Stimulated activated CD4-positive, alpha-beta T cell treated with anti-CD3 and anti-CD28 coated beads, Interleukin-4, amount 100 ng/mL, for 1 hour (primary cell): ENCODE measurements around the gene TOP2A.
"Not testable (repeated sequence)": the region's sequence is repeated elsewhere in the genome, so short reads cannot be mapped to it uniquely, and the experiment has no call there.

Experiments
- DNase-seq: peaks from one replicate; pipeline ENCODE4 v3.0.0-alpha.2; 2020

TOP2A gene

GRCh38 chr17:40425741-40426140, 8.0 kb upstream of the TOP2A start:
- no peak for DNase-seq

GRCh38 chr17:40422990-40423633, 5.4 kb upstream of the TOP2A start:
- no peak for DNase-seq

GRCh38 chr17:40419559-40420331, 2.0 kb upstream of the TOP2A start:
- DNase-seq, result no peak

GRCh38 chr17:40418428-40418706, 671 bp upstream of the TOP2A start:
- peak; percentile 7 for DNase-seq

- DNase-seq, result peak; percentile 12
These were observed 463 bp downstream of the TOP2A start for GRCh38 chr17:40417258-40417608.

GRCh38 chr17:40416671-40417070, 1.0 kb downstream of the TOP2A start:
- DNase-seq, result no peak

GRCh38 chr17:40415390-40415789, 2.3 kb downstream of the TOP2A start:
- DNase-seq, result no peak

GRCh38 chr17:40414312-40414711, 3.4 kb downstream of the TOP2A start:
- not testable (repeated sequence) for DNase-seq

- no peak for DNase-seq
These were observed 4.8 kb downstream of the TOP2A start for GRCh38 chr17:40412880-40413279.

- DNase-seq, result no peak
These were observed 5.9 kb downstream of the TOP2A start for GRCh38 chr17:40411821-40412220.

- DNase-seq, result no peak
These were observed 7.6 kb downstream of the TOP2A start for GRCh38 chr17:40410082-40410481.

GRCh38 chr17:40409540-40409939, 8.2 kb downstream of the TOP2A start:
- not testable (repeated sequence) for DNase-seq

GRCh38 chr17:40407460-40407859, 10.2 kb downstream of the TOP2A start:
- DNase-seq, result no peak

- DNase-seq, result no peak
These were observed 13.7 kb downstream of the TOP2A start for GRCh38 chr17:40404003-40404402.

GRCh38 chr17:40402668-40403067, 15.0 kb downstream of the TOP2A start:
- no peak for DNase-seq

GRCh38 chr17:40399185-40399584, 18.5 kb downstream of the TOP2A start:
- DNase-seq, result no peak

GRCh38 chr17:40386555-40386954, 31.1 kb downstream of the TOP2A start:
- not testable (repeated sequence) for DNase-seq

GRCh38 chr17:40382251-40382650, 35.4 kb downstream of the TOP2A start:
- DNase-seq, result no peak

GRCh38 chr17:40378966-40379365, 38.7 kb downstream of the TOP2A start:
- no peak for DNase-seq

- DNase-seq, result no peak
These were observed 39.9 kb downstream of the TOP2A start for GRCh38 chr17:40377832-40378231.

- DNase-seq, result not testable (repeated sequence)
These were observed 41.2 kb downstream of the TOP2A start for GRCh38 chr17:40376541-40376940.

- not testable (repeated sequence) for DNase-seq
These were observed 41.9 kb downstream of the TOP2A start for GRCh38 chr17:40375786-40376185.

- no peak for DNase-seq
These were observed 42.7 kb downstream of the TOP2A start for GRCh38 chr17:40374821-40375498.

GRCh38 chr17:40373999-40374398, 43.7 kb downstream of the TOP2A start:
- DNase-seq, result no peak
